Activated CD8-positive, alpha-beta T cell treated with anti-CD3 and anti-CD28 coated beads, Interleukin-2, amount 10 ng/mL, durations not matched to agents 7 days and 5 days (primary cell): ENCODE measurements around the gene ESYT2. TPM values are rescaled to one million over a fixed set of nuclear protein-coding genes. Genes with fewer than 3 reads are reported as not detected.

Source experiments
- ATAC-seq: fragments of 150-1000 bp; cut with Tn5 transposase; one replicate; pipeline ENCODE4 v1.10.0; 2021; ENCODE audit warnings: moderate library complexity
- CTCF ChIA-PET: fragments of 350-600 bp; sonication (Branson Sonifier 250); formaldehyde crosslinking; loops from one replicate; lab custom pipeline; 2021; ENCODE audit warnings: antibody characterized with exemption; lab: Charles Lee
- POLR2A ChIA-PET: fragments of 350-600 bp; sonication (Branson Sonifier 250); formaldehyde crosslinking; loops from one replicate; lab custom pipeline; 2021; ENCODE audit warnings: antibody characterized with exemption; lab: Charles Lee
- DNase-seq: peaks from one replicate; pipeline ENCODE4 v3.0.0-alpha.2; 2020
- H3K27ac Mint-ChIP-seq: one replicate; pipeline ENCODE4 v1.8.0; 2021; ENCODE audit warnings: mild to moderate bottlenecking, mixed read lengths
- H3K27me3 Mint-ChIP-seq: one replicate; pipeline ENCODE4 v1.8.0; 2021; ENCODE audit warnings: low read depth, mixed read lengths
- H3K36me3 Mint-ChIP-seq: one replicate; pipeline ENCODE4 v1.8.0; 2021; ENCODE audit warnings: low read depth, mixed read lengths
- H3K4me1 Mint-ChIP-seq: one replicate; pipeline ENCODE4 v1.8.0; 2021; ENCODE audit warnings: low read depth, mixed read lengths
- H3K4me3 Mint-ChIP-seq: one replicate; pipeline ENCODE4 v1.8.0; 2021; ENCODE audit warnings: mild to moderate bottlenecking, mixed read lengths
- H3K9me3 Mint-ChIP-seq: one replicate; pipeline ENCODE4 v1.8.0; 2022; ENCODE audit warnings: mixed read lengths; ENCODE audit not compliant: insufficient read depth
- total RNA-seq, 2 experiments: library from RNA; stranded (reverse); gene quantifications; one replicate each; pipeline ENCODE4 v1.2.3, GENCODE V29; 2021

Gene ESYT2
- total RNA-seq, 2 experiments from 2014 or later: 85.0 to 85.9 TPM

DNA sequence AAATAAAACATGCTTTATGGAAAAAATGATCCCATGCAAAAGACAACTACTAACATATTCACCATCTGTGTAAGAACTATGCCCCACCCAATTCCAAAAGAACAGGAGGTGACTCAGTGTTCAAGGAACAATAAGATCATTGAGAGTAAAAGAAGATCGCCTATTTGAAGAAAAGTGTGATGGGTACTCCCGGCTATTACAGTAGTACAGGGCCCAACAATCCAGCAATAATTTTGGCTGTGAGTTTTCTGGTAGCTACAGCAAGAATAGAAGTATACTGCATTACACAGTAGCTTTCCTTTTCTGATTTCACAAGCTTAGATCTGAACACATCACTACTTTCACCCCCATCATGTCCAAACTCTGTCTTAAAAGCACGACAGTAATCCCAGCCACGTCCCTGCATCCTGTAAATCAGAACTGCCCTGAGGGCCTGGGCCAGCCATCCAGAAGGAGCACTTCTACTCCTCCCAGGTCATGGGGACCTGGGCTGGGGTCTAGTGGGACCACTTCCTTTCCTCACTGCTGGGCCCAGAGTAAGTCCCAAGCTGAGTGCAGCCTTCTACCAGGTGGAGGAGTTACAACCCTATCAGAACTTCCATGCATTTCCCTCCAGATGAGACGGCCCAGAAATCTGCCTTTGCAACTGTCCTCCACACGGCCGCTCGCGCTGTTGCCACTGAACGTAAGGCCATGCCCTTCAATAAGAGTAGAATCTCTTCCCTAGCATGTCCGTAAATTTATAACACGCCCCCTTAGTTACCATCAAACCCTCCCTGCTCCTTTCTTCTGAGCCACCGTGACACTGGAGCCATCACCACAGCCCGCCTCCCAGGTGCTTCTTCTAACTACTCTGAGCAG, 7.9 kb downstream of the ESYT2 start:
- peak overlapping the region; percentile 88 for H3K27ac Mint-ChIP-seq

DNA sequence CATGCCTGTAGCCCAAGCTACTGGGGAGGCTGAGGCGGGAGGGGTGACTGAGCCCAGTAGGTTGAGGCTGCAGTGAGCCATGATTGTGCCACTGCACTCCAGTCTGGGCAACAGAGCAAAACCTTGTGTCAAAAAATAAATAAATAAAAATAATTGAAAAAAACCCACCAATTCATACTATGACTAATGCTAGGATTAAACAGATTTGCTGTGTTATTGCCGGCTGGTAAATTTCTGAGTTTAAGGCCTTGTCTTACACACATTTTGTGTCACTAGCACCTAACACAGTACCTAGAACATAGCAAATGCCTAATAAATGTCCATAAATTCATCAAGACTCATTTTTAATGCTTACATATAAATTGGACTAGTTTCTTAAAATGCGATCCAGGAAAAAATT, 8.7 kb downstream of the ESYT2 start:
- CTCF ChIA-PET: interaction anchor here (0.8 kb wide), 1 partner anchor 156 kb away, joined by 5 read pairs; no protein-coding TSS in a partner anchor
- Mint-ChIP-seq H3K27me3 (no peaks in the 10 kb centered on the region), H3K9me3 (no peaks in the 10 kb centered on the region), H3K4me1 (peaks cover 90% of the 10 kb centered on the region), H3K27ac (peak overlapping the region; percentile 88), H3K4me3 (peak overlapping the region; percentile 64), H3K36me3 (peaks cover 34% of the 10 kb centered on the region)
- ATAC-seq (no peak), DNase-seq (no peak)
- POLR2A ChIA-PET: interaction anchor here (2.1 kb wide), 1 partner anchor 9 kb away, joined by 14 read pairs; the partner anchor contains the start of gene ESYT2

More for the DNA sequence above, 7.9 kb downstream of the ESYT2 start:
- Mint-ChIP-seq H3K4me3 (peak overlapping the region; percentile 64), H3K36me3 (peaks cover 32% of the 10 kb centered on the region), H3K27me3 (no peaks in the 10 kb centered on the region), H3K4me1 (peaks cover 87% of the 10 kb centered on the region), H3K9me3 (no peaks in the 10 kb centered on the region)
- CTCF ChIA-PET: interaction anchor here (1.6 kb wide), 1 partner anchor 15 kb away, joined by 4 read pairs; no protein-coding TSS in a partner anchor
- peak; percentile 47 for DNase-seq
- peak; percentile 20 for ATAC-seq
- POLR2A ChIA-PET: interaction anchor here (3.8 kb wide), 1 partner anchor 10 kb away, joined by 29 read pairs; no protein-coding TSS in a partner anchor

DNA sequence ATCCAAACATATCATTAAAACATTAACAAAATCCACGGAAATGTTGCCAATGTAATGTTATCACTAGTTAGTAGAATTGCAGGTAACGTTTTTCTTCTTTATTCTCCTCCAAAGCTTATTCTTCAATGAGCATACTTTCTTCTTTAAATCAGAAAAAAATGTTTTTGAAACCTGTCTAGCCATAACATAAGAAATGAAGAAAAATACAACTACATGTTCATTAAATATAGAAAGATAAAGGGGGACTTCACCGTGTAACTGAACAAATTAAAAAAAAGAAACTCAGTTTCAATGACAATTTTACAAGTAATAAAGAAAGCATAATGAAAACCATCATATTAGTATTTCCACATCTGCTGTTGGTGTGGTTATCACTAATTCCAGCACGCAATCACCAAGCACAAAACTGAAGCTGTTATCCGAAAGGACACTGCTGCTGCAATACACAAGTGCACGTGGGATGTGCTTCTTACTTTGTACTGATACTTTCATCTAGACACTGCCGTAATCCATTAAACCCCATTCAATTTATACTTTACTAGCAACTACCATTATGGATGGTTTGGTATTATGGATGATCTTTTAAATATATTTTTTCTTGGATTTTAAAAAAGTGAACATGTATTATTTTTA, 9.6 kb downstream of the ESYT2 start:
- ChIA-PET POLR2A (interaction anchor here (0.5 to 2.4 kb wide), 7 partner anchors 8 to 1926 kb away, joined by 3 to 15 read pairs (median 5); partner anchors contain the start of genes DYNC2I1, ESYT2 and LMBR1), CTCF (interaction anchor here (0.8 to 1.5 kb wide), 4 partner anchors 11 to 157 kb away, joined by 3 to 5 read pairs (median 4); no protein-coding TSS in a partner anchor)
- H3K4me3 Mint-ChIP-seq: peak overlapping the region; percentile 81
- peak overlapping the region; percentile 95 for H3K27ac Mint-ChIP-seq
- H3K27me3 Mint-ChIP-seq: no peaks in the 10 kb centered on the region
- ATAC-seq (no peak), DNase-seq (no peak)
- no peaks in the 10 kb centered on the region for H3K9me3 Mint-ChIP-seq
- H3K36me3 Mint-ChIP-seq: peaks cover 40% of the 10 kb centered on the region
- peaks cover 91% of the 10 kb centered on the region for H3K4me1 Mint-ChIP-seq

DNA sequence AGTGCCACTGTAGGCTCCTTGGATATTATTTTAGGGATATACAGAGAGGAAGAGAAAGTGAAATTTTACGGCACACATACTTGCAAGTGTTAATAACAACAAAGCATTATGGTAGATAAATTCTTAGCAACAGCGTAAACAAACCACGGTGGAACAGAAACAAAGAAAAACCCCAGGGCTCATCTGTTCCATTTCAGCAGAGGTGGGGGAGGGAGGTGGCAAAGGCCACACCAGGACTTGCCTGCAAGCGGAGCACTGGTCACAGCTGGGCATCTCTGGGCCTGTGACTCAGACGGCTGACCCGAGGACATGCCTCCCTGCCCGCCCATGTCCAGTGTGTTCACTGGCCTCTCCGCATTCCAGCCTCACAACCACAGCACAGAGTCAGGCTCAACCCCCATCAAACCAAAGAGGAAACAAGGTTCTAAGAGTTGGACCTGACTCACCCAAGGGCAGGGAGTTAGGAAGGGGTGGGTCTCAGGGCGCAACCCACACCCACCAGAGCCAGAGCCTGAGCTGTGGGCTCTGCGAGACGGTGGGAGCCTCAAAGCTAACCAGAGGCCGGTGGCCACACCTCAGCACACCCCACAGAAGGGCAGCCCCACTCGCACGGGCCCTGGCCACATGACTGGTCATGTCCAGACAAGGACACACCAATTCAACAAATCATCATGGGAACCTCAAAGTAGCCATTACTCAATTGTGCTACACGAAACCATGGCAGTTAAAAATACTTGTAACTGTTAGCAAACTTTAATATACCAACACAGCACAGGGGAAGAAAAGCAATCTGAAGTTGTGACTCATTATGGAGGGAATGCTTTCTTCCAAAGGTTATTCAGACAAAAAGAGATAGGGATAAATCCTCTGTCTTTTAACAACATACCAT, 10.7 kb downstream of the ESYT2 start:
- Mint-ChIP-seq H3K9me3 (no peaks in the 10 kb centered on the region), H3K4me1 (peaks cover 93% of the 10 kb centered on the region), H3K4me3 (peak overlapping the region; percentile 81), H3K36me3 (peaks cover 44% of the 10 kb centered on the region), H3K27me3 (no peaks in the 10 kb centered on the region), H3K27ac (peak overlapping the region; percentile 95)
- ATAC-seq: peak; percentile 76
- DNase-seq: peak; percentile 87
- ChIA-PET CTCF (interaction anchor here (0.8 to 1.6 kb wide), 4 partner anchors 9 to 158 kb away, joined by 3 to 6 read pairs (median 4); no protein-coding TSS in a partner anchor), POLR2A (interaction anchor here (0.6 to 2.4 kb wide), 6 partner anchors 9 to 1925 kb away, joined by 3 to 15 read pairs (median 6); partner anchors contain the start of genes ESYT2, LMBR1 and NCAPG2)

DNA sequence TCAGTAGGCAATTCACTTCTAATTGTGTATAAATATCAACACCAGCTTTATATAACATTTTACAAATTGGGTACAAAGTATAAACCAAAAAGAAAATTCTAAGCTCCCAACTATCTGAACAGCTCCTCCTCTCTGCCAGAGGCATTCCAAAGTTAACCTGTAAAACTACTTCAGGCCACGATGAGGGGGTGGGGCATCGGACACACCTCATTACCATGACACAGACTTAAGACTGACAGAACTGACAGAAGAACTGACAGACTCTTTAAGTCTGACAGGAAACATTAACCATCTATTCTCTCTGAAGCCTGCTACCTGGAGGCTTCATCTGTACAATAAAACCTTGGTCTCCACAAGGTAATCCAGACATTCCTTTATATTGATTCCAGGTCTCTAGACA, 12.3 kb downstream of the ESYT2 start:
- no peak for ATAC-seq
- POLR2A ChIA-PET: interaction anchor here (1.1 to 3.0 kb wide), 5 partner anchors 8 to 95 kb away, joined by 3 to 16 read pairs (median 4); partner anchors contain the start of gene ESYT2

DNA sequence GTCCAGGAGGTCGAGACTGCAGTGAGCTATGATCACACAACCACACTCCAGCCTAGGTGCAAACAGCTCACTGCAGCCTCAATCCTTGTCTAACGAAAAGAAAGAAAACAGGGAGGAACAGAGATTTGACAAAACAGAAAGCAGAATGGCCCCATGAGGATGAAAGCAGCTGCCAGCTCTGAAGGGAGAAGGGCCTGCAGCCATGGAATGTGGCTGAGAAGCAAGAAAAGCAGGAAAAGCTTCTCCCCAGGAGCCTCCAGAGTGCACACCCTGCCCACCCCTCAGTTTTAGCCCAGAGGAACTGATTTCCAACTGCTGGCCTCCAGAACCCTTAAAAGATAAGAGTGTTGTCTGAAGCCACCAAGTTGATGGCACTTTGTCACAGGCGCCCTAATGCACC, 13.0 kb downstream of the ESYT2 start:
- no peaks in the 10 kb centered on the region for H3K9me3 Mint-ChIP-seq
- ChIA-PET CTCF (interaction anchor here (2.8 to 3.0 kb wide), 2 partner anchors 11 to 161 kb away, joined by 9 to 12 read pairs; no protein-coding TSS in a partner anchor), POLR2A (interaction anchor here (0.6 to 3.0 kb wide), 6 partner anchors 8 to 94 kb away, joined by 3 to 16 read pairs (median 4); partner anchors contain the start of gene ESYT2)
- peak overlapping the region; percentile 35 for H3K4me3 Mint-ChIP-seq
- no peak for ATAC-seq
- H3K4me1 Mint-ChIP-seq: peaks cover 98% of the 10 kb centered on the region
- peak overlapping the region; percentile 81 for H3K27ac Mint-ChIP-seq
- peaks cover 51% of the 10 kb centered on the region for H3K36me3 Mint-ChIP-seq
- no peaks in the 10 kb centered on the region for H3K27me3 Mint-ChIP-seq
- DNase-seq: no peak

More for the DNA sequence above, 12.3 kb downstream of the ESYT2 start:
- CTCF ChIA-PET: interaction anchor here (1.6 to 2.8 kb wide), 2 partner anchors 10 to 160 kb away, joined by 6 to 9 read pairs; no protein-coding TSS in a partner anchor
- peak overlapping the region; percentile 81 for H3K27ac Mint-ChIP-seq
- DNase-seq: peak; percentile 49
- peaks cover 98% of the 10 kb centered on the region for H3K4me1 Mint-ChIP-seq
- no peaks in the 10 kb centered on the region for H3K9me3 Mint-ChIP-seq
- H3K27me3 Mint-ChIP-seq: no peaks in the 10 kb centered on the region
- H3K36me3 Mint-ChIP-seq: peaks cover 47% of the 10 kb centered on the region
- peak overlapping the region; percentile 35 for H3K4me3 Mint-ChIP-seq

DNA sequence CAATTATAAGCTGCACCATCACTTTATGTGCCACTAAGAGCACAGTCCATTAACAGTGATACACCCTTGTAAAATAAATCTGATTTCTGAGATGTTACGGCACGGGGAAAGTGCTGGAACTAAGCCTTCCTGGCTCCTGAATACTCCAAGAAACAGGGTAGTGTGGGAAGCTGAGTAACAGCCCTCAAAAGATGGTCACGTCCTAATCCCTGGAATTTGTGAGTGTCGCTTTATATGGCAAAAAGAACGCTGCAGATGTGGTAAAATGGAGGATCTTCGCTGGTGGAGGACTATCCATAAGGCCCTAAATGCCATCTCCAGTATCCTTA, 13.5 kb downstream of the ESYT2 start:
- ChIA-PET POLR2A (interaction anchor here (1.1 to 3.0 kb wide), 5 partner anchors 8 to 94 kb away, joined by 3 to 16 read pairs (median 4); partner anchors contain the start of gene ESYT2), CTCF (interaction anchor here (1.6 to 3.0 kb wide), 4 partner anchors 8 to 161 kb away, joined by 3 to 12 read pairs (median 9); partner anchors contain the start of gene ESYT2)
- peak overlapping the region; percentile 81 for H3K27ac Mint-ChIP-seq

DNA sequence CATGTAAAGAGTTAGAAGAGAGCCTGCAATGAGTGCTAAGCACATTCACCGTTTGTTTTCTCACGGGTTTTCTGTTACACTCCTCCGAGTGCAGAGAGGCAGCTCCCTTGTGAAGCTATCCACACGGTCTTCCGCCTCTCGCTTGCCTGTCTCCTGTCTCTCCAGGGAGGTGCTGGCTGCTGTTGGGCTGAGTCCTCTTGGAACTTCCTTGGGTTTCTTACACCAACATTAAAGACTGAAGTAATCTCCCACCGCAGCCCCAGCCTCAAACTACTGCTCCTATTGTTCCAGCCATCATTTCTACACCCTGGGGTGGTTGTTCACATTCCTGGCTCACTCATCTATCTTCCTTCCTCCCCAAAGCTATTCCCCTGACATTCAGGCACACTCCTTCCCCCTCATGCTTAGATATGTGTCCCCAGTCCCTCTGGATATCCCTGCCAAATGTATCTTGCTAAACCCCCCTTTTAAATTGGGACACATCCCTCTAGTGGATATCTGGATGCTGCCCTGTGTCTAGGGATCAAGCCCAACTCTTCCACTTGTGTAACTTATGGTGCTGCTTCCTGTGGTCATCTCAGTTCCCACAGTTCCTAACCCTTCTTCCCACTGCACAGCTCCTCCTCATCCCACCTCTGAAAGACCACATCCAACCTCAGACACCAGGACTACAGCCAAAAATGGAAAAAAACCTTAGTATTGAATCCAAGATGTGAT, 14.1 kb downstream of the ESYT2 start:
- no peak for DNase-seq
- Mint-ChIP-seq H3K36me3 (peaks cover 57% of the 10 kb centered on the region), H3K9me3 (no peaks in the 10 kb centered on the region), H3K4me3 (peak overlapping the region; percentile 53), H3K4me1 (peaks cover 98% of the 10 kb centered on the region), H3K27me3 (no peaks in the 10 kb centered on the region), H3K27ac (peak overlapping the region; percentile 81)
- no peak for ATAC-seq
- ChIA-PET CTCF (interaction anchor here (1.6 to 3.0 kb wide), 4 partner anchors 9 to 162 kb away, joined by 3 to 12 read pairs (median 9); partner anchors contain the start of gene ESYT2), POLR2A (interaction anchor here (0.8 to 3.0 kb wide), 5 partner anchors 9 to 62 kb away, joined by 3 to 16 read pairs (median 5); partner anchors contain the start of gene ESYT2)

More for the DNA sequence above, 13.5 kb downstream of the ESYT2 start:
- H3K4me3 Mint-ChIP-seq: peak overlapping the region; percentile 53
- no peak for DNase-seq
- no peaks in the 10 kb centered on the region for H3K27me3 Mint-ChIP-seq
- H3K36me3 Mint-ChIP-seq: peaks cover 52% of the 10 kb centered on the region
- peaks cover 98% of the 10 kb centered on the region for H3K4me1 Mint-ChIP-seq
- ATAC-seq: no peak
- H3K9me3 Mint-ChIP-seq: no peaks in the 10 kb centered on the region

DNA sequence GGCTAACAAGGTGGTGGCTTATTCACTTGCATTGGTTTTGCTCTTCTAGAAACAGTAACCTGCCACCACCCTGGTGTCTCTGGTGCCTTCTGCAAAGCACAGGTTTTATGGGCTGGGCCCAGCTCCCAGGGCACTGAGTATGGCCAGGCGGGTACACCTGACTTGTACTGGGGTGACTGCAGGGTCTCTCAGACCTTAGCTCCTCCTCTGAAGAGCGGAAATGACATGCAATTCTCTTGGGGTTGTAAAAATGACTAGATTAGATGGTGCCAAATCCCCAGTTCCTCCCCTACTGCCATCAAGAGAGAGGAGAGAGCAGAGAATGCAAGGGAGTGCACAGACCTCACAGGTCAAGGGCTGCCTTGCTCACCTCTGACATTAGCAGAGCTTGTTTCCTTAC, 14.7 kb downstream of the ESYT2 start:
- ChIA-PET CTCF (interaction anchor here (0.6 to 3.0 kb wide), 5 partner anchors 9 to 162 kb away, joined by 3 to 12 read pairs (median 9); partner anchors contain the start of gene ESYT2), POLR2A (interaction anchor here (0.8 to 3.0 kb wide), 4 partner anchors 9 to 48 kb away, joined by 3 to 16 read pairs (median 9); partner anchors contain the start of gene ESYT2)
- peaks cover 98% of the 10 kb centered on the region for H3K4me1 Mint-ChIP-seq
- peak overlapping the region; percentile 81 for H3K27ac Mint-ChIP-seq
- H3K9me3 Mint-ChIP-seq: no peaks in the 10 kb centered on the region
- peak overlapping the region; percentile 53 for H3K4me3 Mint-ChIP-seq
- DNase-seq (peak; percentile 66), ATAC-seq (peak; percentile 32)
- no peaks in the 10 kb centered on the region for H3K27me3 Mint-ChIP-seq
- peaks cover 63% of the 10 kb centered on the region for H3K36me3 Mint-ChIP-seq
